GM18511 (cell line): ENCODE data around the gene P2RY12.

ENCODE experiments used
- ATAC-seq: cut with Tn5 transposase; IDR thresholded peaks from one replicate; pipeline ENCODE4 v1.9.1; 2021; ENCODE audit warnings: mild to moderate bottlenecking, moderate library complexity; ENCODE audit not compliant: unreplicated experiment

Gene P2RY12

GRCh38 chr3:151350656-151351055 lies 33.9 kb downstream of the P2RY12 start:
- no peak for ATAC-seq

DNA sequence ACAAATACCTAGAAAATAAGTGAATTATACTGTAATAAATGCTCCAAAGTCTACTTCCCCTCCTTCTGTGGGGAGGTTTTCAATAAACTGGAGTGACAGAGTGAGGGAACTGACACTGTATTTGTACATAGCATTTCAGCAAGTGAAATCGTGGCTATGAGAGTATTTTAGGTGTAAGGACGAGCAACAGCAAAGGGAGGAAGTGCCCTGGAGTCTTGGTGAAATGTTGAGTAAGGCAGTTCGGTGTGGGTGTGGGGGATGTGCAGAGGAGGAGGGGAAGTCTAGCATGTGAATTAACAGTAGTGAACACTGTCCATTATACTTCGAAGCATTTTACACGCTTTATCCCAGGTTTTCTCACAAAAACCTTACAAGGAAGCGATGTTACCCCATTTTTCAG lies 37.1 kb downstream of the P2RY12 start:
- no peak for ATAC-seq

- no peak for ATAC-seq
Measured at GRCh38 chr3:151346292-151346691, 38.3 kb downstream of the P2RY12 start.

GRCh38 chr3:151345859-151346258 lies 38.7 kb downstream of the P2RY12 start:
- ATAC-seq, result no peak

DNA sequence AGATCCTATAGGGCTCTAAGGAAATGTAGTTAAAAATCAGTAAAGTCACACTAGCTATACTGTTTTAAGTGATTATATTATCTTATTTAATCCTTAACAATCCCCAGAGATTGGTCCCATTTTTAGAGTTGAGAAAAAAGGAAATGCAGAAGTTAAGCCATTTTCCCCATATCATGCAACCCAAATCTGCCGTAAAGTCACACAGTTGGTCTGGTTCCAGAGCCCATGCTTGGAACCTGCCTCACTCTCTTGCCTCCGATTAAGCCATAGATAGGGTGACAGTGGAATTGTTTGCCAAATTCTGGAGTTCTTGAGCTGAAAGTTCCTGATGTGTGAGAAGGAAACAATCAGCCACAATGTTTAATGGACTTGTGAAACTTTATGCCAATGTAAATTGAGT lies 52.9 kb downstream of the P2RY12 start:
- ATAC-seq, result no peak

- ATAC-seq, result no peak
Measured at GRCh38 chr3:151330899-151331298, 53.7 kb downstream of the P2RY12 start.

DNA sequence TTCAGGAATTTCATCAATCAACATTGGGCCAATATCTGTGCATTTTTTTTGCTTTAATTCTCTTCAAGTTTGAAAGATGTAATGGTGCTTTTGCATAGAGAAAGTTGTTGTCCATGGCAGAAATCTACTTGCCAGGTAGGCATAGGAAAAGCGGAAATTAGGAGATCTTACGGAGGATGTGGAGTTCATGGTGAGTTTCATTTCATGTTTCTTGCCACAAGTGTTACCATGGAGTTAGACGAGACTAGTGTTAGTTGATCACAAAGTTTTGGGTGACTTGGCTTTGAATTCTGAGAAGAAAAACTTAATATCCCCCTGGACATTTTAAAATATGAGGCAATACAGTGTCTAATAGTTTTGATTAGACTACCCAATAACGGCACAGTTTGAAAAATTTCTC lies 54.2 kb downstream of the P2RY12 start:
- ATAC-seq, result no peak

GRCh38 chr3:151329363-151329762 lies 55.2 kb downstream of the P2RY12 start, which contains the start of gene P2RY13:
TSS of gene P2RY13 (minus strand) at chr3:151329549. CDS start at chr3:151329528, 21 bp downstream.
- no peak for ATAC-seq

GRCh38 chr3:151328298-151328995 lies 56.1 kb downstream of the P2RY12 start:
- ATAC-seq, result peak; percentile 52

DNA sequence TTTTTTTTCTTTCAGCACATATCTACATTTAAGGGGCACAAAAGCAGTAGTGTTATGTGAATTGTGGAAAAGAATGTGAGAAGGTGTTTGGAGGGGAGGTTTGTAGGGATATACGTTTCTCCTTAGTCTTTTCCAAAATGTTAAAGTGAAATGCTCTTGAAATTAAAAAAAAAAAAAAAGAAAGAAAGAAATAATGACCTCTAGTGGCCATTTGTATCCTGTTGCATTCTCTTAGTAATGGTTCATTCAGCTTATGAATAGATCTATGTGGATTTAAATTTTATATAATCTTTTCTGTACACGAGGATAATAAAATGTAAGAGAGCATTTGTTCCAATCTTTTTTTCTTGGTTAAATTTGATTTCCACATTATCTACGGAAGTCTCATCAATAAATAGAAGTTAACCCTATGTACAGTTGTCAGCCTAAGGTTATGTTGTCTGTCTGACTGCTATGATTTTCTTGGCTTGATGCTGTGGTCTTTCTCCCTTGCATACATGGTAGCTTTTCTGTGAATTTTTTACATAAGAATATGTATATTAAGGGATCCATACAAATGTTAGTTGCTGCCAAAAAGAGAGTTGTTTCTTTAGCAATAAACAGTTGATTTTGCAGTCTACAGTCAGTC lies 56.9 kb downstream of the P2RY12 start:
- ATAC-seq, result no peak

DNA sequence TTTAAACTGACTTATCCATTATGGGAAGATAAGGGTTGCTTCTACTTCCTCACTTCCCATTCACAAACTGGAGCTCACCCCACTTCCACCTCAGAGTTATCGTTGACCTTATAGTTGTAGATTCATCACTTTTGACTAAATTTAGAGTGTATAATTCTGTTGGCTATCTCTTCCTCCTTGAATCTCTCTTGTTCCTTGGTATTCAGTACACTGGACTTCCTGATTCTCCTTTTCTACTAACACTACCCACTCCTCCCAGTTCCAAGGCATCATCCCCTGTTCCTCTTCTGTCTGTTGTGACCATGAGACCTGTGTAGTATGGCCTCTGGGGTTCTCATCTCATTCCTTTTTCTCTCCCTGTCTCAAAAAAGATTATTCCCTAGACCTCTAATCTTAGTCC lies 62.0 kb downstream of the P2RY12 start:
- ATAC-seq, result no peak

GRCh38 chr3:151321526-151321925 lies 63.0 kb downstream of the P2RY12 start:
- no peak for ATAC-seq

- ATAC-seq, result no peak
Measured at GRCh38 chr3:151320131-151320530, 64.4 kb downstream of the P2RY12 start.

DNA sequence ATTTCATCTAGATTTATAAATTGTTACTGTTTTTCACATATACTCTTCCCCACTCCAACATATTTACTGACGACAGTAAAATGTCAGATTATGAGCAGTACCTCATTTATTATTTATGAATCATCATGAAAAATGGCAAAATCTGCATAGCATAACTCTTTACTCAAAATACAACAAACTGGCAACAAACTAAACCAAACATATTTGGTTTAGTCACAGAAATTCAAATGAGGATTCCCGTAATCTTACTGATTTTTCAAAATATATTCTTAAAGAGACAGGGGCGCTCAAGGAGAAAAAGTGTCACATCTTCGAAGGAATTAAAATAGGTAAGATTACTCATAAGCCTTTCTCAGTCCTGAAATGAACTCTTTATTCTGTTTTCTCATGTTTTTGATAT lies 64.9 kb downstream of the P2RY12 start:
- ATAC-seq, result no peak

GRCh38 chr3:151318991-151319390 lies 65.6 kb downstream of the P2RY12 start:
- no peak for ATAC-seq

DNA sequence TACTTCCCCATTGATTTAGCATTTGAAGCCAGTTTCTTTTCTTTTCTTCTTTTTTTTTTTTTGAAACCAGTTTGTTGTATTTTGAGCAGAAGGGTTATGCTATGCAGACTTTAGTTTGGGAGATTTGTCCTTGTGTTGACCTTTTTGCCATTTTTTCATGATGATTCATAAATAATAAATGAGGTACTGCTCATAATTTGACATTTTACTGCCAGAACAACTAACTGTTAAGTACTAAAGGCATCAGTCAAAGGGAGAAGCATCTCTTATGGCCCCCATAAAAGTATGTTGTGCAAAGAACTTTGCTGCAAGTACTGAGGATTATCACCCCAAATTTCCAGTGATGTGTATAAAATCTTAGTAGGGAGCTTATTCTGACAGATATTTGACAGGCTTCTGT lies 66.2 kb downstream of the P2RY12 start:
- no peak for ATAC-seq

DNA sequence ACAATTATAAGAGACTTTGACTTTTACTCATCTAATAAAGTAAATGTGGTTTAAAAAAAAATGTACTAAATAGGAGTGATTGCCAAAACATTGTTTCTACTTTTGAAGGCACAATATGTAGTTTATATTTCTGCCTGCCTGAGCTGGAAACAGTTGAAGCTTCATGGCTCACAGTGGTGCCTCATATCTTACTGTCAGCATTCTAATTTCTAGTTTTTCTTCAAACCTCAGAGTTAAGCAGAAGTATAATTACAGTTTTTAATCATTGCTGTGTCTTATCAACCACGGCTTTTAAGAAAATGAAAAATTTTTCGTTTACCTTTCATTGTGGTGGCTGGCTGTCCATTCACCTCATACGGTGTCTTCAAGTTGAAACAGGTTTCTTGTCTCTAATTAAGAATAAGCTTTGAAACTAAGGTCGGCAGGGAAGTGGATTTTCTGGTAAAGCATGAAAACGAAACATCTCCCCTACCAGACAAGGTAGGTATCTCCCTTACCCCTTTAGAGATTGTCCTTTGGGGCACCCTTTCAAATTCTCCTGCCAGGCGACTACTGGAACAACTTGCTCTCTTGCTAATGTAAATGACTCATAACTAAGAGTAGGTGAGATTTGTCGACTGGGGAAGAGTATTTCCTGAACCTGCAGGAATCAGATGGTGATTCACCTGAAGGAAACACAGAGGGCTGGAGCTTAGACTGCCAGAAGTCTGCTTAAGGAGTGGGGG lies 68.1 kb downstream of the P2RY12 start, which contains the start of gene GPR87:
GPR87 (minus strand) TSS at position 554 of the 725 bp plus-strand sequence. CDS start 16,720 bp downstream, outside the sequence.
- ATAC-seq, result peak; percentile 71

- ATAC-seq, result no peak
Measured at GRCh38 chr3:151315846-151316245, 68.7 kb downstream of the P2RY12 start.

- ATAC-seq, result no peak
Measured at GRCh38 chr3:151315136-151315535, 69.4 kb downstream of the P2RY12 start.

DNA sequence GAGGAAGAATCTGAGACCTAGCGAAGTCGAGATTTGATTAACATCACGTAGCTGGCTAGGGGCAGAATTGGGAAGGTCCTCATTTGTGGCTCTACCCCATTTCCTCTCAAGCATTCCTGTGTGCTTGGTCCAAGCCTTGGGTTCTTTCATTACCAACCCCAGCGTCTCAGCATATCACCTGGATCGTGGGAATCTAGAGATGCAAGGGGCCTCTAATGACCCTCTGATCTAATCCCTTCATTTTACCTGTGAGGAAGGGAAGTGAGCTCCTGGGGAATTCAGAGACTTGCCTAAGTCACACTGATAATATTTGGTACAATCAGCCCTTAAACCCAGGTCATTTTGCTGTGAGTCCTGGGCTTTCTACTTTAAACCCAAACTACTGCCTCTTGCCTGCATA lies 70.0 kb downstream of the P2RY12 start:
- no peak for ATAC-seq

DNA sequence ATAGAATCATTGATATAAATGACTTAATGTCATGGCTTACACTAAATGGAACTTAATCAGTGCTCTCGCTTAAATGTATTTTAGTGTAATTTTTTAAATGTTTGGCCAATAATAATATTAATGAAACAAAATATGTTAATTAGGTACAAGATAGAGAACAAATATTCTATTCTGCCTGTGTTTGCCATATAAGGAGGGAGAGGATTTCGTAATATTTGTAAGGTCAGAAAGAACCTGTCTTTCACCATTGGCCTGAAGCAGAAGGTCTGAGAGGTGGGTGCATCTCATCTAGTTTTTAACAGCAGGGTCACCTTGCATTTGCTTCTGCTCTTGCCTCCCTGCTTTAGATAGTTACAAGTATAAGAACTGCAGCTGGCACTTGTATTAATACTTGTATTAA lies 70.4 kb downstream of the P2RY12 start:
- ATAC-seq, result no peak

- no peak for ATAC-seq
Measured at GRCh38 chr3:151312972-151313371, 71.6 kb downstream of the P2RY12 start.
